Effector memory CD8-positive, alpha-beta T cell (primary cell): ENCODE measurements around the gene LCN12.

ENCODE experiments used
- ATAC-seq: fragments of 150-1000 bp; cut with Tn5 transposase; replicated peaks from 2 replicates; pipeline ENCODE4 v1.10.0; 2021; ENCODE audit warnings: mild to moderate bottlenecking, moderate library complexity
- DNase-seq, 3 experiments: peaks; one replicate each; pipeline ENCODE4 v3.0.0; 2021
- H3K27ac Mint-ChIP-seq, 2 donors: one replicate each; pipeline ENCODE4 v1.8.0; 2022; ENCODE audit warnings: mild to moderate bottlenecking in 2 of 2, mixed read lengths in 2 of 2, moderate library complexity in 2 of 2
- H3K27me3 Mint-ChIP-seq, 2 donors: one replicate each; pipeline ENCODE4 v1.8.0; 2022; ENCODE audit warnings: mixed read lengths in 2 of 2
- H3K36me3 Mint-ChIP-seq: one replicate; pipeline ENCODE4 v1.8.0; 2022; ENCODE audit warnings: mild to moderate bottlenecking, moderate library complexity, mixed read lengths; ENCODE audit not compliant: insufficient read depth
- H3K4me1 Mint-ChIP-seq, 2 donors: one replicate each; pipeline ENCODE4 v1.8.0; 2022; ENCODE audit warnings: low read depth in 2 of 2, mixed read lengths in 2 of 2
- H3K4me3 Mint-ChIP-seq, 2 donors: one replicate each; pipeline ENCODE4 v1.8.0; 2022; ENCODE audit warnings: mild to moderate bottlenecking in 2 of 2, mixed read lengths in 2 of 2, moderate library complexity in 2 of 2
- H3K9me3 Mint-ChIP-seq, 2 donors: one replicate each; pipeline ENCODE4 v1.8.0; 2022; ENCODE audit warnings: mixed read lengths in 2 of 2
- total RNA-seq, 9 experiments: gene quantifications; one replicate each; lab custom pipeline; 2026; lab: John Stamatoyannopoulos, UW

LCN12 gene, protein sequence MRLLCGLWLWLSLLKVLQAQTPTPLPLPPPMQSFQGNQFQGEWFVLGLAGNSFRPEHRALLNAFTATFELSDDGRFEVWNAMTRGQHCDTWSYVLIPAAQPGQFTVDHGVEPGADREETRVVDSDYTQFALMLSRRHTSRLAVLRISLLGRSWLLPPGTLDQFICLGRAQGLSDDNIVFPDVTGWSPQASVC
- total RNA-seq = 0.24 to 1.4 (median 0.45) reads per million in 9 experiments

DNA sequence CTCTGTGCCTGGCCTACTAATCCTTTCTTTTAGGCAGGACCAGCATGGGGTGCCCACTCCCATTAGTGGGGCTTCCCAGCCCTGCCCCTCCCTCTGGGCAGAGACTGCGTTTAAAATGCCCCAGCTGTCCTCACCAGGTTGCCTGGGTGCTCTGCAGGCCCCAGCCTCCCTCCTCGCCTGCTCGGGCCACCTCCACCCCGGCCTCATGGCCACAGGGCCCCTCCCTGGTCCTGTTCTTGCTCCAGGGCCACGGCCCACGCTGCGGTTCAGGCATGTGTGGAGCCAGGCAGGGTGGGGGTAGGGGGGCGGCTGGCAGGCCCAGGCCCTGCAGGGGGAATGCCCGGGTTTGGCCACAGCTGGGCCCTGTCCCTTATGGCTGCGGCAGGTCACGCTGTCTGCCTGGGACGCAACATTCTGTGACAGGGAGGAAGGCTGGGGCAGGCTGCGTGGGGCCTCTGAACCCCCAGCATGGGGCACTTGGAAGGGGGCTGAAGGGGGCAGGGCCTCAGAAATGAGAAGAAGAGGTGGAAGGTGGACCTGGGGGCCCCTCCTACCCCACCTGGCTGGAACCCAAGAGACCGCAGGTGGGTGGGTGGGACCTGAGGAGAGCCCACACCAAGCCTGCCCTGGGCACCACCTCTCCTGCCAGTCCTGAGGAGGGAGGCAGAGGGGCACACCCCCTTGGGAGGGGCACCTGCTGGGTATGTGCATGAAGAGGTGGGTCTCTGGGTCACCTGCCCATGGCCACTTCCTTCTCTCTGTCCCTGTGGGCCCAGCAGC, at the start of gene LCN12:
Gene LCN12, plus strand, starts transcription at position 733 of the 780 bp plus-strand sequence. CDS start 55 bp downstream, outside the sequence.
- ATAC-seq (no peak), DNase-seq (no peak)
- Mint-ChIP-seq H3K27ac (peak within 1 kb of the TSS in 1 of 2 donors; percentile 82), H3K4me1 (peaks cover 22 to 27% of the 10 kb centered on the region in 2 donors), H3K27me3 (no peaks in the 10 kb centered on the region), H3K36me3 (peaks cover 5% of the 10 kb centered on the region), H3K9me3 (peaks cover 3 to 5% of the 10 kb centered on the region in 2 donors), H3K4me3 (no peak within 1 kb of the TSS)

DNA sequence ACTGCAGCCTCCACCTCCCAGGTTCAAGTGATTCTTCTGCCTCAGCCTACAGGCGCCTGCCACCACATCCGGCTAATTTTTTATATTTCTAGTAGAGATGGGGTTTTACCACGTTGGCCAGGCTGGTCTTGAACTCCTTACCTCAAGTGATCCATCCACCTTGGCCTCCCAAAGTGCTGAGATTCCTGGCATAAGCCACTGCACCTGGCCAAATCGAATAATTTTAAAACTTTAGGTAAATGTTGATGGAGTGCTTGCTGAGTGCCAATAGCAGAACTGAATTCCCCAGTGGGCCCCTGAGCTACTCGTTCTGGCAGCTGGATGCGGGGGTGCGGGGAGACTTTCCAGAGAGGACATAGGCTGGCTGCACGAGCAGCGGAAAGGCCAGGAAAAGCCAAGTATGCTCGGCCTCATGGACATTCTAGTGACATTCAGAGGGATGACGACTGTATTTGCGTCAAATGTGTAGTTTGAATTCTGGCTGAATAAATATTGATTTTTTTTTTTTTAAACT, 49.0 kb upstream of the LCN12 start:
- Mint-ChIP-seq H3K4me1 (peaks cover 23 to 30% of the 10 kb centered on the region in 2 donors), H3K36me3 (peaks cover 36% of the 10 kb centered on the region), H3K4me3 (peak overlapping the region; percentile 33 to 85), H3K9me3 (no peaks in the 10 kb centered on the region), H3K27me3 (no peaks in the 10 kb centered on the region), H3K27ac (peak overlapping the region; percentile 98 to 99)
- DNase-seq = peak in 1 of 3 experiments; percentile 26
- no peak for ATAC-seq

DNA sequence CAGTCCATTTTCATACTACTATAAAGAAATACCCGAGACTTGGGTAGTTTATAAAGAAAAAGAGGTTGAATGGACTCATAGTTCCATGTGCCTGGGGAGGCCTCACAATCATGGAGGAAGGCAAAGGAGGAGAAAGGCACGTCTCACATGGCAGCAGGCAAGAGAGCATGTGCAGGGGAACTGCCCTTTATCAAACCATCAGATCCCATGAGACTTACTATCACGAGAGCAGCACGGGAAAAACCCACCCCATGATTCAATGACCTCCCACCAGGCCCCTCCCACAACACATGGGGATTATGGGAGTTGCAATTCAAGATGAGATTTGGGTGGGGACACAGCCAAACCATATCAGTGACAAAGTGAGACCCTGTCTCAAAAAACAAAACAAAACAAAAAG, 45.8 kb upstream of the LCN12 start:
- H3K4me1 Mint-ChIP-seq = peaks cover 19 to 22% of the 10 kb centered on the region in 2 donors
- H3K27ac Mint-ChIP-seq = peak overlapping the region; percentile 70 to 94
- ATAC-seq (no peak), DNase-seq (no peak)
- H3K9me3 Mint-ChIP-seq = no peaks in the 10 kb centered on the region
- H3K4me3 Mint-ChIP-seq = no peak overlapping the region
- H3K36me3 Mint-ChIP-seq = peaks cover 35% of the 10 kb centered on the region
- H3K27me3 Mint-ChIP-seq = no peaks in the 10 kb centered on the region

DNA sequence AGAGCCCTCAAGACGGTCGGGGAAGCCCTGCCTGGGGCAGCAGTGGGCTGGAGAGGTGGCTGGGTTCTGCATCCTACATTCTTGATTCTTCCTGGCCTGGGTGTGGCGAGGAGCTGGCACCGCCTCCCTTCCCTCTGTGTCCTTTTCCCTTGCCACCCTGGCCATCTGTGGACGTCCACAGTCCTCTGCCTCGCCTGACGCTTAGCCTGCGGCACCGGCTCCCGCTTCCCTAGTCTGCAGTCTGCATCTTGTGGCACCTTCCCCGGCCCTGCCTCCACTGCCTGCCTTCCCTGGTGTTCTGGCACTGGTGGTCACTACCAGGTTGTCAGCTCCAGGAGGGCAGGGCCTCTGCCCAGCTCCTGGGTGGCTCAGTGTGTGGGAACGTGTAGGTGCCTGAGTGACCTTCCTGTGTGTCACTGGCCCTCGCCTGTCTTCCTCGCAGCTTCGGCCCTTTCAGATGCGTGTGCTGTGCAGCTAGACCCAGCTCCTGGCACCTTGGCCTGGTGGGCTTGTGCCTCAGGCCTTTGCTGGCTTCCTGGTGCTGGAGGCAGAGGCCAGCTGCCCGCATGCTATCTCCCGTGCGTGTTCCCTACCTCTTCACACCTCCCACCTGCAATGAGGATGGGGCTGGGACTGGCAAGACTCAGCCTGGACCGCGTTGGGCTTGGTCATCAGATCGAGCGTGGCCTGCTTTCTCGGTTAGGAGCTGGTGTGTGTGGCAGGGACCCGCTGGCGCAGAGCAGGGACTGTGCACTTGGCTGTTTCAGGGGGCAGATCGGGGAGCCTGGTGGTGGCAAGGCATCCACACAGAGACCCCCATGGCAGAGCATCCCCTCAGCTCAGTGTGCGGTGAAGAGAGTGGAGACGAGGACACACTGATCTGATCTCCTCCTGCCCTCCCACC, 44.8 kb upstream of the LCN12 start:
- Mint-ChIP-seq H3K27ac (peak overlapping the region; percentile 70 to 80), H3K4me3 (no peak overlapping the region), H3K36me3 (peaks cover 36% of the 10 kb centered on the region), H3K4me1 (peaks cover 11 to 12% of the 10 kb centered on the region in 2 donors), H3K27me3 (no peaks in the 10 kb centered on the region), H3K9me3 (no peaks in the 10 kb centered on the region)
- ATAC-seq (no peak), DNase-seq (no peak)

DNA sequence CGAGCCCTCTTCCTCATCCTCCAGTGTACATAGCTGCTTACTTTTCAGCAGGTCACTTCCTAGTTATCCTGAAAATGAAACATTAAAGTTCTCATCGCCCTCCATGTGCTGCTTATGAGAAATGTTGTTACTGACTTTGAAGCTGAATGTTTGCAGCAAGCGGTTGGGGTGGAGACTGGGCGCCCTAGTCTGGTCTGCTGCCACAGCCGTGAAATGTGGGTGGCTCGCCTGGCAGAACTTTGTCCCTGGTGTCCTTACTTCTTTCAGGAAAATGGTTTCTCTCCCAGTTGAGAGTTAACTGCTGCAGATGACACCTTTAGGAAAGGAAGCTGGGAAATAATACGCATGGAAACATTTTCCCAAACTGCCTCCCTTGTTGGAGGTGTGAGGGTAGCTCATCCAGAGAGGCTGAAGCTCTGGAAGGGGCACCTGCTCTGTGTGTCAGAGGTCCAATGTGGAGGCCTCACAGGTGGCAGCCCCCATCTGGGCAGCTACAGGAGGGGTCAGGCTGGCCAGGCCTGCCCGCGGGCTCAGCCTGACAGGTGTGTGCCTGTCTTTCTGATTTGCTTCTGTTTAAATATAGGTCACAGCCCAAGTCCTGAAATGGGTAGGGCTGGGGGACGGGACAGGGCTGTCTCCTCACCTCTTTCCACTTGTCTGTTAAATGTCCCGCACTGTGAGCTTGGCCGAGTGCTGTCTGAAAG, 41.7 kb upstream of the LCN12 start:
- no peak for ATAC-seq
- peaks cover 49% of the 10 kb centered on the region for H3K36me3 Mint-ChIP-seq

DNA sequence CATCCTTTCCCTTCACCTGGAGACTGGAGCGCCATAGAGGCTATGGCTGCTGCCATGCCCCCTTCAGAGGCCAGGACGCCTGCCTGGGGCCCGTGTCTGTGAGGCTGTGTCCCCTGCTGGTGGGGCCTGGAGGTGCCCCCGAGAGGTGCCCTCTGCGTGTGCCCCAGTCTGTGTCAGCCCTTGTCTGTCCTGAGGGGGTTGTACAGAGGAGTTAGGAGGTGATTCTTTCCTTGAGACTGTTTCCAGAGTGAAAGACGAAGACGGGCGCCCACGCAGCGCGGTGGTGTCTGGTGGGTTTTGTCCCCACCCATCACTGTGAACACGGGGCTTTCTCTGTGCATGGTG, 41.2 kb upstream of the LCN12 start:
- DNase-seq (no peak), ATAC-seq (no peak)
- Mint-ChIP-seq H3K27me3 (no peaks in the 10 kb centered on the region), H3K27ac (no peak overlapping the region), H3K36me3 (peaks cover 48% of the 10 kb centered on the region), H3K9me3 (no peaks in the 10 kb centered on the region), H3K4me3 (no peak overlapping the region), H3K4me1 (peaks cover 0 to 1% of the 10 kb centered on the region in 2 donors)

More for the DNA sequence above, 41.7 kb upstream of the LCN12 start:
- Mint-ChIP-seq H3K27ac (no peak overlapping the region), H3K4me3 (no peak overlapping the region), H3K27me3 (no peaks in the 10 kb centered on the region), H3K9me3 (no peaks in the 10 kb centered on the region), H3K4me1 (peaks cover 0 to 1% of the 10 kb centered on the region in 2 donors)
- no peak for DNase-seq

DNA sequence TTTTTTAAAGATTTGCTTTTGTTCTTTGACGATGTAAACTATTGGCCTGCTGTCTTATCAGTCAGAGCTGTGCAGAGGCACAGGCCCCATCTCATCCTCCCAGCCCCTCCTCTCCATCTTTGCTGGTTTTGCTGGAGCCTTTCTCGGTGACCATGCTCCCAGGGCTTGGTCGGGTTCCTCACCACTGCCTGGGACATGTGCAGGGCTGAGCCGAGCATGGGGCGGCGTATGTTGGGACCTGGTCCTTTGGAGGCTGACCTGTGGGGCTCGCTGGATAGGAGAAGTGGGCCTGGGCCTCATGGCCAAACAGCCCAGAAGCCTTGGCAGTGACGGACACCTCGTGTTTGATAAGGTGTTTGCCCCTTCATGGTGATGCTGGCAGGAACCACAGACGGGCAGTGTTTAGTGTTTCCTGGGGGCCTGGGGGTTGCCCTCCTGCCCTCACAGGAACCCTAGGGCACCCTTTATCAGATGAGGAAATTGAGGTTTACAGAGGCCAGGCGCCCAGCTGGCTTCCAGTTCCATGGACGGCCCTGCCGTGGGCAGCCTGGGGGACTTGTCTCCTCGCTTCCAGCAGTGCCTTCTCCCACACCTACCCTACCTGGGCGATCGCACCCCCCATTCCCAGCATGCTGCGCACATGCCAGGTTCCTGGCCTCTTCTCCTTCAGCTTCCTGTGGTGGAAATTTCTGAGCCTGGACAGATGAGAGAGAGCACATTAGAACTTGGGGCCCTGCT, 38.2 kb upstream of the LCN12 start:
- DNase-seq (no peak), ATAC-seq (no peak)
- peaks cover 56% of the 10 kb centered on the region for H3K36me3 Mint-ChIP-seq
- peaks cover 9 to 14% of the 10 kb centered on the region in 2 donors for H3K4me1 Mint-ChIP-seq
- no peaks in the 10 kb centered on the region for H3K27me3 Mint-ChIP-seq
- H3K4me3 Mint-ChIP-seq = no peak overlapping the region
- no peak overlapping the region for H3K27ac Mint-ChIP-seq
- no peaks in the 10 kb centered on the region for H3K9me3 Mint-ChIP-seq

DNA sequence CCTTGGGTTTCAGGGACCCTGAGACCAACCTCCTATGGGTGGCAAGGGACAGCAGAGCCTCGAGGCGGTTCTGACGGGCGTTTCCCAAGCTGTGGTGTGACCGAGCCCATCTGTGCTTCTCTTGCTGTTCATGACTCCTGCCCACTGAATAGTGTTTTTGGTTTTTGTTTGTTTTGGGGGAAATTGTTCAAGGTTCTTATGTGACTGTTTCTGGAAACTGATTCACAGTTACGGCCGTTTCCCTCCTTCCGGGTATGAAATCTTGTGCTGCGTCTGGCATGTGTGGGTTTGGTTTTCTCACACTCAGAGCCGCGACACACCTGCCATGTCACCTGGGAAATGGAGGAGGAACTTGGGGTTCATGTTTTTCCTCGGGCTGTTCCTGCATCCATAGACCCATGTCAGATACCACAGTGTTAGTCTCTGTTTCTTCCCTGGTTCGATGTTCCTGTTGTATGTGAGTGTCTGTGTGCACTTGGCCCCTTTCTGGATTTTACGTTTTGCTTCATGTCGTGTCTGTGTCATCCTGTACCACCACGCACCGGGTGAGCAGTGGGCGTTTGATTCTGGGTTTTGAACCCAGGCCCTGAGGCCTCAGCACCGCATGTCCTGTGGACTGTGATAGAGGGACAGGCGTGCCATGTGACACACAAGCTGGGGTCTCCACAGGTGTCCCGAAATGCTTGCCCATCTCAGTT, 36.3 kb upstream of the LCN12 start:
- Mint-ChIP-seq H3K27me3 (no peaks in the 10 kb centered on the region), H3K4me1 (peaks cover 9 to 13% of the 10 kb centered on the region in 2 donors), H3K27ac (peak overlapping the region in 1 of 2 donors; percentile 49), H3K4me3 (no peak overlapping the region), H3K36me3 (peaks cover 64% of the 10 kb centered on the region), H3K9me3 (no peaks in the 10 kb centered on the region)
- no peak for ATAC-seq
- no peak for DNase-seq

DNA sequence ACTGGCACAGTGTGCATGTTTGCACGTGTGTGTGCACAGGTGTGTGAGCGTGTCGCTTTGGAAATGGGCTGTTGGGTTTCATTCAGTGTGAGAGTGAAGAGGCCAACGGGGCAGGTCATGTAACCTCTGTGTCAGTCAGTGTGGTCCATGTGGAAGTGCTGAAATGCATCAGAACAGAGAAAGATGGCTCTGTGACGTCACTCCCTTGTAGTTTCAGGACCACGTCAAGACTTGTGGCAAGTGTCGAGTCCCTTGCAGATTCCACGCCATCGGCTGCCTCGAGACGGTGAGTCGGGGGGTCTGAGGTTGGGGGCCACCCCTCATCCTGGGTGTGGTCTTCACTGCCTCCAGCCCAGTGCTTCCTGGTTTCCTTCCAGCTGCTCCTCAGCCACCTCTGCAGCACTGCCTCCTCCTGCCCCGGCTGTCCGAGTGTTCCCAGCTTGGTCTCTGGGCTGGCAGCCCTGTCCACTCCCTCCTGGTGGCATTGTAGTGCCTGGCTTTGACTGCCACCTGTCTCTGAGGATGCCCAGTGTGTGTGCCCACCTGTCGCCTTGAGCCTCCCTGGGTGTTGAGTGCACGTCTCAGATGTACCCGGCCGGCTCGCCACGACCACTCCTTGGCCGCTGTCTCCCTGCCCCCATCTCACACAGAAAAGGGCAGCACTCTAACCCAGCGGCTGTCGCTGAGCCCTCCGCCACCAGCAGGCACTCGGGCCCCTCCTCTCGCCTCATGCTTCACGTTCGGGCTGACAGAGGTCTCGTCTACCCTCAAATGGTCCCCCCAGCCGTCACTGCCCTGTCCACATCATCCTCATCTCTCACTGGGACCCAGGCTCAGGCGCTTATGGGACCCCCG, 35.5 kb upstream of the LCN12 start:
- Mint-ChIP-seq H3K4me3 (no peak overlapping the region), H3K4me1 (peaks cover 9 to 13% of the 10 kb centered on the region in 2 donors), H3K27ac (peak overlapping the region in 1 of 2 donors; percentile 49), H3K9me3 (no peaks in the 10 kb centered on the region), H3K36me3 (peaks cover 62% of the 10 kb centered on the region), H3K27me3 (no peaks in the 10 kb centered on the region)
- DNase-seq = no peak
- no peak for ATAC-seq

DNA sequence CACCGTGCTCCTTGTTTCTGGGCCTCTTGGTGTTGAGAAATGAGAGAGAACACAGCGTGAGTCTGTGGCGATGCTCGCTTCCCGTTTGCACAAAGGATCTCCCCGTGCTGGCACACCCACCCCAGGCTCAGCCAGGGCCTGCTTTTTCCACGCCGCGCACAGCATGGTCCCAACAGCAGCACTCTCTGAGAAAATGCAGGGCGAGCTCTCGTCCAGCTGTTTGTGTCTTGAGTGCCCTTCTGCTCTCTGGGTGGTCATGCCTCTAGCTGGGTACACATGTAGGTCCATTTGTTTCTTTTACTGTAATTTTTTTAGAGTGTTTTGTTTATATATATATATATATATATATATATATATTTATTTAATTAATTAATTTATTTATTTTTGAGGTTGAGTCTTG, 34.2 kb upstream of the LCN12 start:
- peaks cover 57% of the 10 kb centered on the region for H3K36me3 Mint-ChIP-seq
- ATAC-seq (no peak), DNase-seq (no peak)
- H3K27me3 Mint-ChIP-seq = no peaks in the 10 kb centered on the region
- H3K9me3 Mint-ChIP-seq = no peaks in the 10 kb centered on the region
- no peak overlapping the region for H3K27ac Mint-ChIP-seq
- no peak overlapping the region for H3K4me3 Mint-ChIP-seq
- peaks cover 9 to 13% of the 10 kb centered on the region in 2 donors for H3K4me1 Mint-ChIP-seq

DNA sequence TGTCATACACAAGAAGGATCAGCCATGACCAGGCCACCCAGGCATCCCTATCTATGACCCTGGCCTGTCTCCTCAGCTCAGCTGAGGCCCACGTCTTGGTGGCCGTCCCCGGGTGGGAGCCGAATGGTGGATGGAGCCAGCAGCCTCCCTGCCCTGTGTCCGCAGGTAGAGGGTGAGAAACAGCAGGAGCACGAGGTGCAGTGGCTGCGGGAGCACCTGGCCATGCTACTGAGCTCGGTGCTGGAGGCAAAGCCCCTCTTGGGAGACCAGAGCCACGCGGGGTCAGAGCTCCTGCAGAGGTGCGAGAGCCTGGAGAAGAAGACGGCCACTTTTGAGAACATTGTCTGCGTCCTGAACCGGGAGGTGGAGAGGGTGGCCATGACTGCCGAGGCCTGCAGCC, 32.0 kb upstream of the LCN12 start:
- Mint-ChIP-seq H3K36me3 (peaks cover 52% of the 10 kb centered on the region), H3K4me1 (peaks cover 13% of the 10 kb centered on the region in 2 donors), H3K27me3 (no peaks in the 10 kb centered on the region), H3K9me3 (no peaks in the 10 kb centered on the region), H3K27ac (no peak overlapping the region), H3K4me3 (no peak overlapping the region)
- DNase-seq (no peak), ATAC-seq (no peak)
